ENCODE results near the gene MPPED2.

Gene MPPED2

DNA sequence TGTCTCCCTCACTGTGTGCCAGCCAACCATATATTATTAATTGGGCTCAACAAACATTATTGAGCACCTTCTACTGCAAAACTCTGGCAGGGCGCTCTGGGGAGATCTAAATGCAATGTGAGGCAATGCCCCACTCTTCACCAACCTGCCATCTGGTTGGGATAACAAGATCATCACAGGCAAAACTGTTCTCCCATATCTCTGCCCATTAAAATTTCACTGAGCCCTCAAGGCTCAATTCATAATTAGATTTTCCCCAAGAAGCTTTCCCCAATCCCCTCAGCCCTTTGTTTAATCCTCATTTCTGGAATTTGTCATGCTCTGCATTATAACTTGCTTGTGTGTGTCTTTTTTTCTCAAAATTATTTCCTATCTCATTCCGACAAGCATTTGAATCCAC, 156.6 kb downstream of the MPPED2 start:
- Histone ChIP-seq H3K27me3 (no peaks in the 10 kb centered on the region), H3K4me1 (no peaks in the 10 kb centered on the region), H3K4me3 (ENCODE audit: low read depth, low read length) (no peak overlapping the region), H3K9me3 (no peaks in the 10 kb centered on the region), H3K36me3 (no peaks in the 10 kb centered on the region)
- no peak for TF ChIP-seq CTCF (IDR thresholded peaks at IDR 0.05; ENCODE audit: low read depth, low read length)
- no peak for DNase-seq

- no peak for DNase-seq
- no peaks in the 10 kb centered on the region for H3K9me3 ChIP-seq
- TF ChIP-seq CTCF (IDR thresholded peaks at IDR 0.05; ENCODE audit: low read depth, low read length) = no peak
- H3K4me1 ChIP-seq = no peaks in the 10 kb centered on the region
- no peaks in the 10 kb centered on the region for H3K36me3 ChIP-seq
- H3K27me3 ChIP-seq = no peaks in the 10 kb centered on the region
- no peak overlapping the region for H3K4me3 ChIP-seq (ENCODE audit: low read depth, low read length)
Observed at GRCh38 chr11:30426781-30427180, 159.4 kb downstream of the MPPED2 start.

GRCh38 chr11:30424844-30425243, 161.3 kb downstream of the MPPED2 start:
- no peak for TF ChIP-seq CTCF (IDR thresholded peaks at IDR 0.05; ENCODE audit: low read depth, low read length)
- Histone ChIP-seq H3K4me3 (ENCODE audit: low read depth, low read length) (no peak overlapping the region), H3K36me3 (no peaks in the 10 kb centered on the region), H3K27me3 (no peaks in the 10 kb centered on the region), H3K4me1 (no peaks in the 10 kb centered on the region), H3K9me3 (no peaks in the 10 kb centered on the region)
- no peak for DNase-seq

DNA sequence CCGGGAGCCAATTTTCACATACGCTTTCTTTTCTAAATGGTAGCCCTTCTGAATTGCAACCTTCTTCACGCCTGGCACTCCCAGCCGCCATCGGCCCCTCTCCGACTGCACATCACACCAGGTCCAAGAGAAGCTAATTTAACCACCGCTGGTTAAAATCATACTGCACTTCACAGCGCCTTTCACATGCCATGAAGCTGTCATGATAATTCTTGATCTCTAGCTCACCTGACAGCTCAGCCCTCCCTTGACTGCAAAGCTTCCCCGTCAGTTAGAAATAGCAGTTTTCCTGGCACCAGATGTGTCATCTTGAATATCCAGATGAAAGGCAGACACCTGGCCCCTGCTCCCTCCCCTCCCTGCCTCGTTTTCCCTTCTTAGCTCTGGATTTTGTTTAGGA, 161.8 kb downstream of the MPPED2 start:
- H3K27me3 ChIP-seq = no peaks in the 10 kb centered on the region

GRCh38 chr11:30423886-30424285, 162.3 kb downstream of the MPPED2 start:
- Histone ChIP-seq H3K27me3 (no peaks in the 10 kb centered on the region), H3K4me1 (no peaks in the 10 kb centered on the region), H3K4me3 (ENCODE audit: low read depth, low read length) (no peak overlapping the region), H3K36me3 (no peaks in the 10 kb centered on the region), H3K9me3 (no peaks in the 10 kb centered on the region)
- no peak for DNase-seq
- TF ChIP-seq CTCF (IDR thresholded peaks at IDR 0.05; ENCODE audit: low read depth, low read length) = no peak

More for the DNA sequence above, 161.8 kb downstream of the MPPED2 start:
- no peak for TF ChIP-seq CTCF (IDR thresholded peaks at IDR 0.05; ENCODE audit: low read depth, low read length)
- DNase-seq = no peak
- Histone ChIP-seq H3K9me3 (no peaks in the 10 kb centered on the region), H3K36me3 (no peaks in the 10 kb centered on the region), H3K4me3 (ENCODE audit: low read depth, low read length) (no peak overlapping the region), H3K4me1 (no peaks in the 10 kb centered on the region)

DNA sequence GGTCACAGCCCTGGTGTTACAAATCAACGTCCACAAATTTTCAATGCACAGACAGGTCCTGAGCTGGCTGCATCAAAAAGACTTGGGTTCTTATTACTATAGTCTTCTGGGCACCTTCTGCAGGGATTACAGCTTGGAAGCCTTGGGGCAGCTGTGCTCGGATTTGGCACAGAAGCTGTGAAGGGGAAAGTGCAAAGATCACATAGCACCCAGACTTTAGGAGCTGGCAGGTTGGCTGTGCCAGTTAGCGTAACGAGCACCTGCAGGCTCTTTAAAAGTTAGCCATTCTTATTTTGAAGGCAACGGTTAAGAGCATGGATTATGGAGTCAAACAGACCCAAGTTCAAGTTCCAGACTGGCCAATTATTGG, 162.9 kb downstream of the MPPED2 start:
- DNase-seq = no peak
- Histone ChIP-seq H3K36me3 (no peaks in the 10 kb centered on the region), H3K27me3 (no peaks in the 10 kb centered on the region), H3K4me3 (ENCODE audit: low read depth, low read length) (no peak overlapping the region), H3K4me1 (no peaks in the 10 kb centered on the region), H3K9me3 (no peaks in the 10 kb centered on the region)
- TF ChIP-seq CTCF (IDR thresholded peaks at IDR 0.05; ENCODE audit: low read depth, low read length) = no peak

All from BE2C (cell line).